K562 (cell line): Measurements from ENCODE around the gene PTPRR. TPM values are rescaled to one million over a fixed set of nuclear protein-coding genes. Genes with fewer than 3 reads are reported as not detected.

Experiments used
- ATAC-seq: fragments of 200-7000 bp; cut with Tn5 transposase; 3 replicates; pipeline ENCODE4 v1.9.1; 2020; ENCODE audit warnings: moderate library complexity
- BruUV-seq: library from RNA; stranded (reverse); fragments of 400-500 nt; replicated peaks from 2 replicates; lab custom pipeline; 2021; lab: Mats Ljungman, UMichigan
- CTCF ChIA-PET: fragments of 300-600 bp; formaldehyde crosslinking; extraction: SDS; loops from one replicate; lab custom pipeline; 2021; ENCODE audit warnings: low intra/inter-chr PET ratio; lab: Yijun Ruan, JAX
- POLR2A ChIA-PET: fragments of 300-600, 350-650 bp; sonication (Branson Sonifier 250); formaldehyde crosslinking; extraction: SDS; loops from one replicate; lab custom pipeline; 2021; ENCODE audit warnings: antibody characterized with exemption, inconsistent platforms; lab: Yijun Ruan, JAX
- DNase-seq, 4 experiments: peaks; one replicate each; pipeline versions ENCODE4 v3.0.0 to v3.0.0-alpha.2; 2011 to 2018; ENCODE audit warnings: low spot score in 3 of 4, mixed read lengths in 3 of 4; ENCODE audit errors: extremely low read depth in 1 of 4
- FAIRE-seq: peaks from 2 replicates; lab custom pipeline; 2011; peaks lifted over from hg19 to GRCh38; lab: Jason Lieb, UNC
- H2AFZ ChIP-seq: 2 replicates; pipeline ENCODE4 v1.6.0; 2011; ENCODE audit warnings: low read depth, low read length, control low read depth, inconsistent platforms
- H3K27ac ChIP-seq: fragments of 200-600 bp; 3 replicates; pipeline ENCODE4 v1.8.0; 2011; ENCODE audit warnings: low read depth, mild to moderate bottlenecking, control low read depth, inconsistent platforms, low read length, moderate library complexity, mixed read lengths; ENCODE audit errors: extremely low read depth
- H3K27me3 ChIP-seq, 2 experiments: fragments of 300-600 bp in 1 of 2; 2 replicates in 1 of 2; 3 replicates in 1 of 2; pipeline versions ENCODE4 v1.6.0 to v1.8.0; 2011; ENCODE audit warnings: inconsistent platforms in 2 of 2, low read length in 2 of 2, mild to moderate bottlenecking in 1 of 2, mixed read lengths in 1 of 2, moderate library complexity in 1 of 2; ENCODE audit not compliant: control insufficient read depth in 2 of 2, insufficient read depth in 2 of 2
- H3K36me3 ChIP-seq: fragments of 300-600 bp; 3 replicates; pipeline ENCODE4 v1.8.0; 2011; ENCODE audit warnings: mild to moderate bottlenecking, low read length, inconsistent platforms; ENCODE audit not compliant: control insufficient read depth, insufficient read depth
- H3K4me1 ChIP-seq, 2 experiments: fragments of 200-600 bp in 1 of 2; replicated peaks in 1 of 2; 2 replicates in 1 of 2; 3 replicates in 1 of 2; pipeline versions ENCODE4 v1.5.1 to v1.8.0; 2011; ENCODE audit warnings: inconsistent platforms in 2 of 2, low read length in 2 of 2, mild to moderate bottlenecking in 1 of 2, mixed read lengths in 1 of 2, moderate library complexity in 1 of 2; ENCODE audit not compliant: control insufficient read depth in 2 of 2, insufficient read depth in 2 of 2
- H3K4me2 ChIP-seq: 2 replicates; pipeline ENCODE4 v1.6.1; 2011; ENCODE audit warnings: low read length, control low read depth, inconsistent platforms, mixed read lengths; ENCODE audit not compliant: insufficient read depth
- H3K4me3 ChIP-seq: fragments of 200-600 bp; sonication (generic), shearing (Covaris generic); 2 replicates; pipeline ENCODE4 v1.5.1; 2016; ENCODE audit warnings: control low read depth, inconsistent platforms
- H3K79me2 ChIP-seq: fragments of 200-600 bp; 3 replicates; pipeline ENCODE4 v1.8.0; 2011; ENCODE audit warnings: low read length, inconsistent platforms; ENCODE audit not compliant: control insufficient read depth, insufficient read depth
- H3K9ac ChIP-seq, 2 experiments: 2 replicates each; pipeline versions ENCODE4 v1.6.0 to v1.6.1; 2011; ENCODE audit warnings: low read depth in 2 of 2, low read length in 2 of 2, control low read depth in 1 of 2, inconsistent platforms in 1 of 2, mild to moderate bottlenecking in 1 of 2, mixed read lengths in 1 of 2; ENCODE audit not compliant: insufficient read depth in 1 of 2
- H3K9me1 ChIP-seq: one replicate; pipeline ENCODE4 v1.6.0; 2011; ENCODE audit warnings: inconsistent platforms, mild to moderate bottlenecking, low read length, moderate library complexity; ENCODE audit not compliant: control insufficient read depth, insufficient read depth
- H3K9me3 ChIP-seq: replicated peaks from 2 replicates; pipeline ENCODE4 v1.5.1; 2011; ENCODE audit warnings: low read depth, low read length, inconsistent platforms; ENCODE audit not compliant: control insufficient read depth, insufficient read depth
- H4K20me1 ChIP-seq: replicated peaks from 2 replicates; pipeline ENCODE4 v1.6.1; 2011; ENCODE audit warnings: low read length, inconsistent platforms, mixed read lengths; ENCODE audit not compliant: control insufficient read depth, insufficient read depth
- HLTF ChIP-seq: fragments of 450-650 bp; IDR thresholded peaks from 2 replicates; pipeline ENCODE4 v1.6.1; 2016
- PCBP1 ChIP-seq: fragments of 200-400 bp; formaldehyde crosslinking; IDR thresholded peaks from 2 replicates; pipeline ENCODE4 v1.6.1; 2018; ENCODE audit warnings: mild to moderate bottlenecking, low read depth, low read length; ENCODE audit not compliant: poor library complexity, severe bottlenecking
- ZFX ChIP-seq: sonication (generic); formaldehyde crosslinking; IDR thresholded peaks from 2 replicates; pipeline ENCODE4 v1.8.0; 2022; ENCODE audit warnings: mild to moderate bottlenecking, missing genetic modification reagents, moderate library complexity
- WGBS: fragments of 100-300 bp; shearing (Covaris generic); methylation state at CpG from one replicate; pipeline ENCODE4 v1.1.6; 2016; ENCODE audit warnings: low coverage, mixed read lengths; ENCODE audit not compliant: insufficient coverage; ENCODE audit errors: missing lambda C conversion rate; 5-methylcytosine and 5-hydroxymethylcytosine counted together
- in situ Hi-C: fragments of 300-500 bp; cut with MboI; formaldehyde crosslinking; loops from 4 replicates; pipeline ENCODE4 v1.15.0; 2018; ENCODE audit warnings: inconsistent platforms, mixed read lengths
- intact Hi-C: fragments of 100-400 bp; cut with micrococcal nuclease; formaldehyde crosslinking; loops from 2 replicates; pipeline ENCODE4 v1.14.2; 2022
- polyA plus RNA-seq, 8 experiments: library from polyadenylated mRNA; depleted of rRNA in 4 of 8; stranded (reverse) in 5 of 8; unstranded in 3 of 8; fragments of >200 nt; fragmentation: Nextera tagmentation in 2 of 8; fragmentation: Illumina TruSeq in 1 of 8; extraction: Ambion mirVana in 2 of 8; extraction: Trizol in 1 of 8; gene quantifications; 2 replicates each; pipeline versions ENCODE4 v1.2.1 to v1.2.3, GENCODE V29; 2011 to 2014; ENCODE audit warnings: inconsistent platforms in 1 of 8, missing spikeins in 1 of 8
- total RNA-seq, 7 experiments: library from RNA; depleted of rRNA in 6 of 7; stranded (reverse); fragments of >200 nt in 6 of 7; fragmentation: Illumina TruSeq in 2 of 7; extraction: Trizol in 2 of 7; gene quantifications; 2 replicates each; pipeline versions ENCODE4 v1.2.1 to v1.2.3, GENCODE V29; 2011 to 2021; ENCODE audit warnings: low replicate concordance in 1 of 7
- TF ChIP-seq, protein P1 (sequence below): fragments of 450-650 bp; IDR thresholded peaks from 2 replicates; pipeline ENCODE4 v1.7.1; 2018; ENCODE audit warnings: mild to moderate bottlenecking, low read depth; ENCODE audit not compliant: partially characterized antibody

Gene PTPRR
- total and polyA plus RNA-seq, 9 of the 15 experiments (the other 6 are each of a cell fraction or from before 2014, with no cell fraction given), result 6.6 to 41.7 (median 12.3) TPM

DNA sequence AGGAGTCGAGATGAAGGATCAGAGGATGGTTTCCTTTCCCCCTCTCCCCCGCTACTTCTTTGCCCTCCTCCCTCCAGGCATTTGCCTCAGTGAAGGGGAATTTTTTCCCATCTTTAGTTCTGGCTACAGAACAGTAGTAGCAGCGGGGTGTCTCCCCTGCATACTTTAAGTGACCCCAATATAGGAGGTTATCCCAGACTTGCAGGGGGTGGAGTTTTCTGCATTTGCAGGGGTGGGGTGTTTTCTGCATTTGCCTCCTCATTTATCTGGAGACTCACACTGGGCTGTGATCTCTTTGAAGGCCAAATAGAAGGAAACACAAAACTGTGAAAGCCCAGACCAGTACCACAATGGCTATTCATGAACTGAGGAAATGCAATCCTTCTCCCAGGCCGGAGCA, 303.1 kb downstream of the PTPRR start:
- H3K9ac ChIP-seq, result no peak overlapping the region
- no peaks in the 10 kb centered on the region for H3K79me2 ChIP-seq
- intact Hi-C loops, result no loop called here
- in situ Hi-C loops, result no loop called here
- no peak overlapping the region for H2AFZ ChIP-seq
- H3K4me3 ChIP-seq, result no peak overlapping the region
- BruUV-seq, result no TSS peak
- H3K4me2 ChIP-seq, result no peak overlapping the region
- H3K9me3 ChIP-seq, result no peaks in the 10 kb centered on the region
- ATAC-seq (no peak), FAIRE-seq (no peak), DNase-seq (no peak)
- no peaks in the 10 kb centered on the region for H4K20me1 ChIP-seq
- ChIA-PET POLR2A (no interaction called here), CTCF (no interaction called here)
- WGBS, result 55% methylated on average over 4 of the region's 4 CpGs
- no peak overlapping the region for H3K27ac ChIP-seq
- peaks cover 13% of the 10 kb centered on the region; the same call in 1 of the 3 replicates for H3K36me3 ChIP-seq
- no peaks in the 10 kb centered on the region for H3K27me3 ChIP-seq
- peaks cover 0 to 7% of the 10 kb centered on the region in 2 experiments; a peak in 3 of 5 replicates for H3K4me1 ChIP-seq
- no peak for TF ChIP-seq ZFX
- TF ChIP-seq PCBP1, result no peak
- TF ChIP-seq, protein P1, sequence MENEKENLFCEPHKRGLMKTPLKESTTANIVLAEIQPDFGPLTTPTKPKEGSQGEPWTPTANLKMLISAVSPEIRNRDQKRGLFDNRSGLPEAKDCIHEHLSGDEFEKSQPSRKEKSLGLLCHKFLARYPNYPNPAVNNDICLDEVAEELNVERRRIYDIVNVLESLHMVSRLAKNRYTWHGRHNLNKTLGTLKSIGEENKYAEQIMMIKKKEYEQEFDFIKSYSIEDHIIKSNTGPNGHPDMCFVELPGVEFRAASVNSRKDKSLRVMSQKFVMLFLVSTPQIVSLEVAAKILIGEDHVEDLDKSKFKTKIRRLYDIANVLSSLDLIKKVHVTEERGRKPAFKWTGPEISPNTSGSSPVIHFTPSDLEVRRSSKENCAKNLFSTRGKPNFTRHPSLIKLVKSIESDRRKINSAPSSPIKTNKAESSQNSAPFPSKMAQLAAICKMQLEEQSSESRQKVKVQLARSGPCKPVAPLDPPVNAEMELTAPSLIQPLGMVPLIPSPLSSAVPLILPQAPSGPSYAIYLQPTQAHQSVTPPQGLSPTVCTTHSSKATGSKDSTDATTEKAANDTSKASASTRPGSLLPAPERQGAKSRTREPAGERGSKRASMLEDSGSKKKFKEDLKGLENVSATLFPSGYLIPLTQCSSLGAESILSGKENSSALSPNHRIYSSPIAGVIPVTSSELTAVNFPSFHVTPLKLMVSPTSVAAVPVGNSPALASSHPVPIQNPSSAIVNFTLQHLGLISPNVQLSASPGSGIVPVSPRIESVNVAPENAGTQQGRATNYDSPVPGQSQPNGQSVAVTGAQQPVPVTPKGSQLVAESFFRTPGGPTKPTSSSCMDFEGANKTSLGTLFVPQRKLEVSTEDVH, result no peak
- no peak for TF ChIP-seq HLTF
- TF ChIP-seq, all 486 proteins: peak for 0
- no peaks in the 10 kb centered on the region for H3K9me1 ChIP-seq
